H1 (cell line): ENCODE results near the gene ADGRG1. TPM values are rescaled to one million over a fixed set of nuclear protein-coding genes. Genes with fewer than 3 reads are reported as not detected.

Experiments used
- ASH2L ChIP-seq: fragments of 200-600, 300-600 bp; sonication (generic); IDR thresholded peaks from one replicate; pipeline ENCODE4 v1.7.1; 2017; ENCODE audit warnings: low read length
- polyA plus RNA-seq, 7 experiments: library from polyadenylated mRNA; depleted of rRNA in 3 of 7; stranded (reverse) in 5 of 7; unstranded in 2 of 7; fragments of >200 nt in 5 of 7; fragments of 200-250 nt in 2 of 7; gene quantifications; 1 replicate in 5 of 7; 2 replicates in 1 of 7; 4 replicates in 1 of 7; pipeline versions ENCODE4 v1.2.1 to v1.2.3, GENCODE V29; 2011 to 2013; ENCODE audit warnings: missing spikeins in 2 of 7, mixed read lengths in 2 of 7
- total RNA-seq: library from RNA; stranded (reverse); fragmentation: NEBNext Ultra II Directional; extraction: Animal tissue kit (Norgen Biotek cat#: 25700); gene quantifications from 2 replicates; pipeline ENCODE4 v1.2.1, GENCODE V29; 2021
- TF ChIP-seq, protein P1 (sequence below): fragments of 300-600 bp; sonication (generic); IDR thresholded peaks from 2 replicates; pipeline ENCODE4 v1.7.1; 2012; ENCODE audit warnings: low read length, moderate library complexity, mild to moderate bottlenecking, inconsistent platforms; ENCODE audit not compliant: insufficient replicate concordance

Gene ADGRG1
- total and polyA plus RNA-seq, 2 of the 8 experiments (the other 6 are each of a cell fraction or from before 2014, with no cell fraction given) = 1.3 to 2.6 TPM

DNA sequence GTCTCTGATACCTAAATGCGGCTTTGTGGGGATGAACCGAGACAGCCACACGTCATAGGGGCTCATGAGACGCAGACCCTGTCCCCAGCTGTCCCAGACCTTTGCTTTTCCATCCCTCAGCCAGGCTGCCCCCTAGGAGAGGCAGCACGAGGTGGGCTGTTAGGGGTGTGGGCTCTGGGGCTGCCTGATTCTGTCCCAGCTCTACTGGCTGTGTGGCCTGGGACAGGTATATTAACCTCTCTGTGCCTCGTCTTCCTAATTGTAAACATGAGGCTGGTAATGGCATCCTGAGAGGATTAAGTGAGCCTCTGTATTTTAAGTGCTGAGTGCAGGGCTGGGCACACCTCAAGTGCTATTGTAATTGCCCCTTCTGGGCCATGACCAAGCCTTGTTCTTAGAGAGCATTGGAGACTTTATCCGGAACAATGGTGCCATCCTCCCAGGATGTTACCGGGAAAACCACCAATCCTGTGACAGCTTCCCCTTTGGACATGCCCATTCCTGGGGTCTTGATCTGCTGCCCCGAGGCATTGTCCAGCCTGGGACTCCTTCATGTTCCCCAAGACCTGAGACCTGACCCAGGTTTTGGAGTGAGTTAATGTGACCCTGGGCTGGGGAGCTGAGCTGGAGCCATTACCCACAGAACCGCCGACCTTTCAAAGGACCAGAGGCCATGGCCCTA is 5.1 kb downstream of the ADGRG1 start (continued):
- TF ChIP-seq, protein P1, sequence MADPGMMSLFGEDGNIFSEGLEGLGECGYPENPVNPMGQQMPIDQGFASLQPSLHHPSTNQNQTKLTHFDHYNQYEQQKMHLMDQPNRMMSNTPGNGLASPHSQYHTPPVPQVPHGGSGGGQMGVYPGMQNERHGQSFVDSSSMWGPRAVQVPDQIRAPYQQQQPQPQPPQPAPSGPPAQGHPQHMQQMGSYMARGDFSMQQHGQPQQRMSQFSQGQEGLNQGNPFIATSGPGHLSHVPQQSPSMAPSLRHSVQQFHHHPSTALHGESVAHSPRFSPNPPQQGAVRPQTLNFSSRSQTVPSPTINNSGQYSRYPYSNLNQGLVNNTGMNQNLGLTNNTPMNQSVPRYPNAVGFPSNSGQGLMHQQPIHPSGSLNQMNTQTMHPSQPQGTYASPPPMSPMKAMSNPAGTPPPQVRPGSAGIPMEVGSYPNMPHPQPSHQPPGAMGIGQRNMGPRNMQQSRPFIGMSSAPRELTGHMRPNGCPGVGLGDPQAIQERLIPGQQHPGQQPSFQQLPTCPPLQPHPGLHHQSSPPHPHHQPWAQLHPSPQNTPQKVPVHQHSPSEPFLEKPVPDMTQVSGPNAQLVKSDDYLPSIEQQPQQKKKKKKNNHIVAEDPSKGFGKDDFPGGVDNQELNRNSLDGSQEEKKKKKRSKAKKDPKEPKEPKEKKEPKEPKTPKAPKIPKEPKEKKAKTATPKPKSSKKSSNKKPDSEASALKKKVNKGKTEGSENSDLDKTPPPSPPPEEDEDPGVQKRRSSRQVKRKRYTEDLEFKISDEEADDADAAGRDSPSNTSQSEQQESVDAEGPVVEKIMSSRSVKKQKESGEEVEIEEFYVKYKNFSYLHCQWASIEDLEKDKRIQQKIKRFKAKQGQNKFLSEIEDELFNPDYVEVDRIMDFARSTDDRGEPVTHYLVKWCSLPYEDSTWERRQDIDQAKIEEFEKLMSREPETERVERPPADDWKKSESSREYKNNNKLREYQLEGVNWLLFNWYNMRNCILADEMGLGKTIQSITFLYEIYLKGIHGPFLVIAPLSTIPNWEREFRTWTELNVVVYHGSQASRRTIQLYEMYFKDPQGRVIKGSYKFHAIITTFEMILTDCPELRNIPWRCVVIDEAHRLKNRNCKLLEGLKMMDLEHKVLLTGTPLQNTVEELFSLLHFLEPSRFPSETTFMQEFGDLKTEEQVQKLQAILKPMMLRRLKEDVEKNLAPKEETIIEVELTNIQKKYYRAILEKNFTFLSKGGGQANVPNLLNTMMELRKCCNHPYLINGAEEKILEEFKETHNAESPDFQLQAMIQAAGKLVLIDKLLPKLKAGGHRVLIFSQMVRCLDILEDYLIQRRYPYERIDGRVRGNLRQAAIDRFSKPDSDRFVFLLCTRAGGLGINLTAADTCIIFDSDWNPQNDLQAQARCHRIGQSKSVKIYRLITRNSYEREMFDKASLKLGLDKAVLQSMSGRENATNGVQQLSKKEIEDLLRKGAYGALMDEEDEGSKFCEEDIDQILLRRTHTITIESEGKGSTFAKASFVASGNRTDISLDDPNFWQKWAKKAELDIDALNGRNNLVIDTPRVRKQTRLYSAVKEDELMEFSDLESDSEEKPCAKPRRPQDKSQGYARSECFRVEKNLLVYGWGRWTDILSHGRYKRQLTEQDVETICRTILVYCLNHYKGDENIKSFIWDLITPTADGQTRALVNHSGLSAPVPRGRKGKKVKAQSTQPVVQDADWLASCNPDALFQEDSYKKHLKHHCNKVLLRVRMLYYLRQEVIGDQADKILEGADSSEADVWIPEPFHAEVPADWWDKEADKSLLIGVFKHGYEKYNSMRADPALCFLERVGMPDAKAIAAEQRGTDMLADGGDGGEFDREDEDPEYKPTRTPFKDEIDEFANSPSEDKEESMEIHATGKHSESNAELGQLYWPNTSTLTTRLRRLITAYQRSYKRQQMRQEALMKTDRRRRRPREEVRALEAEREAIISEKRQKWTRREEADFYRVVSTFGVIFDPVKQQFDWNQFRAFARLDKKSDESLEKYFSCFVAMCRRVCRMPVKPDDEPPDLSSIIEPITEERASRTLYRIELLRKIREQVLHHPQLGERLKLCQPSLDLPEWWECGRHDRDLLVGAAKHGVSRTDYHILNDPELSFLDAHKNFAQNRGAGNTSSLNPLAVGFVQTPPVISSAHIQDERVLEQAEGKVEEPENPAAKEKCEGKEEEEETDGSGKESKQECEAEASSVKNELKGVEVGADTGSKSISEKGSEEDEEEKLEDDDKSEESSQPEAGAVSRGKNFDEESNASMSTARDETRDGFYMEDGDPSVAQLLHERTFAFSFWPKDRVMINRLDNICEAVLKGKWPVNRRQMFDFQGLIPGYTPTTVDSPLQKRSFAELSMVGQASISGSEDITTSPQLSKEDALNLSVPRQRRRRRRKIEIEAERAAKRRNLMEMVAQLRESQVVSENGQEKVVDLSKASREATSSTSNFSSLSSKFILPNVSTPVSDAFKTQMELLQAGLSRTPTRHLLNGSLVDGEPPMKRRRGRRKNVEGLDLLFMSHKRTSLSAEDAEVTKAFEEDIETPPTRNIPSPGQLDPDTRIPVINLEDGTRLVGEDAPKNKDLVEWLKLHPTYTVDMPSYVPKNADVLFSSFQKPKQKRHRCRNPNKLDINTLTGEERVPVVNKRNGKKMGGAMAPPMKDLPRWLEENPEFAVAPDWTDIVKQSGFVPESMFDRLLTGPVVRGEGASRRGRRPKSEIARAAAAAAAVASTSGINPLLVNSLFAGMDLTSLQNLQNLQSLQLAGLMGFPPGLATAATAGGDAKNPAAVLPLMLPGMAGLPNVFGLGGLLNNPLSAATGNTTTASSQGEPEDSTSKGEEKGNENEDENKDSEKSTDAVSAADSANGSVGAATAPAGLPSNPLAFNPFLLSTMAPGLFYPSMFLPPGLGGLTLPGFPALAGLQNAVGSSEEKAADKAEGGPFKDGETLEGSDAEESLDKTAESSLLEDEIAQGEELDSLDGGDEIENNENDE = no peak
- TF ChIP-seq ASH2L = no peak
